Adrenal gland (tissue), 12 donors: Measurements from ENCODE around the gene CCDC142. TPM values are rescaled to one million over a fixed set of nuclear protein-coding genes. Genes with fewer than 3 reads are reported as not detected.
A peak's percentile ranks its signal among the peaks of the same experiment; 100 is the strongest.
"Not testable (repeated sequence)": the region's sequence is repeated elsewhere in the genome, so short reads cannot be mapped to it uniquely, and the experiment has no call there.

Experiments
- DNase-seq, 7 donors: peaks; one replicate each; pipeline ENCODE4 v3.0.0-alpha.2; 2019 to 2020
- H3K27ac ChIP-seq, 5 donors: fragments of 200-600 bp; sonication (generic) in 4 of 5; 1 replicate in 3 of 5; 2 replicates in 2 of 5; pipeline versions ENCODE4 v1.5.1 to v1.8.0; 2016 to 2020; ENCODE audit warnings: mild to moderate bottlenecking in 1 of 5
- H3K27me3 ChIP-seq: fragments of 200-600 bp; 2 replicates; pipeline ENCODE4 v1.8.0; 2021
- H3K36me3 ChIP-seq, 2 donors: fragments of 200-600 bp; replicated peaks in 1 of 2; 1 replicate in 1 of 2; 2 replicates in 1 of 2; pipeline versions ENCODE4 v1.5.1 to v1.8.0; 2018 to 2022
- H3K4me1 ChIP-seq, 2 donors: fragments of 200-600 bp; replicated peaks in 1 of 2; 1 replicate in 1 of 2; 2 replicates in 1 of 2; pipeline versions ENCODE4 v1.5.1 to v1.8.0; 2018 to 2021
- H3K4me3 ChIP-seq, 4 donors: fragments of 200-600 bp; sonication (generic) in 3 of 4; one replicate each; pipeline ENCODE4 v1.5.1; 2016 to 2018
- H3K9me3 ChIP-seq, 3 donors: fragments of 200-600 bp; sonication (generic) in 1 of 3; replicated peaks in 1 of 3; 1 replicate in 2 of 3; 2 replicates in 1 of 3; pipeline versions ENCODE4 v1.5.1 to v1.8.0; 2016 to 2021
- CTCF ChIP-seq, 6 experiments: fragments of 450-650 bp in 4 of 6; fragments of 200-600 bp in 2 of 6; sonication (generic) in 1 of 6; IDR thresholded peaks; 1 replicate in 5 of 6; 2 replicates in 1 of 6; pipeline versions ENCODE4 v1.5.1 to v1.8.0; 2016 to 2021; ENCODE audit warnings: antibody characterized with exemption in 6 of 6, mild to moderate bottlenecking in 2 of 6, moderate library complexity in 1 of 6
- POLR2A ChIP-seq, 2 donors: fragments of 450-650 bp; IDR thresholded peaks; one replicate each; pipeline ENCODE4 v1.6.1; 2017; ENCODE audit warnings: antibody characterized with exemption in 2 of 2, mild to moderate bottlenecking in 2 of 2, moderate library complexity in 1 of 2
- WGBS, 4 donors: extraction: QIAGEN DNeasy Blood & Tissue Kit in 2 of 4; methylation state at CpG; one replicate each; pipeline versions ENCODE4 v1.1.5 to v1.1.7; 2013 to 2017; 5-methylcytosine and 5-hydroxymethylcytosine counted together
- intact Hi-C, 2 donors: fragments of 100-400 bp; cut with DNase I; formaldehyde crosslinking; loops; one replicate each; pipeline versions ENCODE4 v1.14.1 to v1.15.0; 2022 to 2023
- polyA plus RNA-seq, 3 donors: library from polyadenylated mRNA; stranded (reverse); fragments of 200-250 nt in 2 of 3; fragments of 350-450 nt in 1 of 3; fragmentation: Illumina TruSeq in 1 of 3; extraction: RNeasy Lipid Tissue Mini Kit (QIAGEN cat#74804) in 1 of 3; gene quantifications; one replicate each; pipeline ENCODE4 v1.2.3, GENCODE V29; 2013 to 2014
- total RNA-seq, 9 donors: library from RNA; depleted of rRNA in 4 of 9; stranded (reverse); fragments of >200 nt in 4 of 9; fragments of 120-200 nt in 1 of 9; fragmentation: NEBNext Ultra II Directional in 1 of 9; extraction: Animal tissue kit (Norgen Biotek cat#: 25700) in 1 of 9; gene quantifications; one replicate each; pipeline versions ENCODE4 v1.1.0 to v1.2.4, GENCODE V29; 2013 to 2023
- donor health status: healthy with polysubstance abuse.
- donor health status: Bipolar disorder and iron deficiency.
- donor health status: DM: yes; HTN: yes; CAD: no.
- donor health status: DM: no; HTN: no; CAD: no.
- donor health status: DM: no; HTN: no; CAD: no.
- donor health status: DM: yes; HTN: yes; CAD: no.

Gene CCDC142
- total and polyA plus RNA-seq, 12 donors, result 3.2 to 46.0 (median 12.3) TPM

- Histone ChIP-seq H3K4me1 (peaks cover 5 to 15% of the 10 kb centered on the region in 2 donors), H3K27me3 (peaks cover 11% of the 10 kb centered on the region), H3K4me3 (no peak overlapping the region), H3K9me3 (no peaks in the 10 kb centered on the region), H3K36me3 (no peaks in the 10 kb centered on the region), H3K27ac (no peak overlapping the region)
- intact Hi-C loops, result no loop called here
- WGBS, 4 donors, result 35 to 46% (median 38%) methylated on average over 5 of the region's 5 CpGs
- no peak for DNase-seq
- no peak for TF ChIP-seq POLR2A (IDR thresholded peaks at IDR 0.05)
- TF ChIP-seq CTCF (IDR thresholded peaks at IDR 0.05), result no peak
These were observed 38.1 kb downstream of the CCDC142 start for GRCh38 chr2:74444498-74445318.

- intact Hi-C loops, H3K27ac ChIP-seq, H3K9me3 ChIP-seq, H3K4me3 ChIP-seq, H3K36me3 ChIP-seq, DNase-seq: not testable (repeated sequence)
- 89 to 97% (median 92%) methylated on average over 16 of the region's 16 CpGs for WGBS, 4 donors
- Histone ChIP-seq H3K27me3 (peaks cover 11% of the 10 kb centered on the region), H3K4me1 (peaks cover 13 to 28% of the 10 kb centered on the region in 2 donors)
These were observed 40.1 kb downstream of the CCDC142 start for GRCh38 chr2:74442483-74443297.

DNA sequence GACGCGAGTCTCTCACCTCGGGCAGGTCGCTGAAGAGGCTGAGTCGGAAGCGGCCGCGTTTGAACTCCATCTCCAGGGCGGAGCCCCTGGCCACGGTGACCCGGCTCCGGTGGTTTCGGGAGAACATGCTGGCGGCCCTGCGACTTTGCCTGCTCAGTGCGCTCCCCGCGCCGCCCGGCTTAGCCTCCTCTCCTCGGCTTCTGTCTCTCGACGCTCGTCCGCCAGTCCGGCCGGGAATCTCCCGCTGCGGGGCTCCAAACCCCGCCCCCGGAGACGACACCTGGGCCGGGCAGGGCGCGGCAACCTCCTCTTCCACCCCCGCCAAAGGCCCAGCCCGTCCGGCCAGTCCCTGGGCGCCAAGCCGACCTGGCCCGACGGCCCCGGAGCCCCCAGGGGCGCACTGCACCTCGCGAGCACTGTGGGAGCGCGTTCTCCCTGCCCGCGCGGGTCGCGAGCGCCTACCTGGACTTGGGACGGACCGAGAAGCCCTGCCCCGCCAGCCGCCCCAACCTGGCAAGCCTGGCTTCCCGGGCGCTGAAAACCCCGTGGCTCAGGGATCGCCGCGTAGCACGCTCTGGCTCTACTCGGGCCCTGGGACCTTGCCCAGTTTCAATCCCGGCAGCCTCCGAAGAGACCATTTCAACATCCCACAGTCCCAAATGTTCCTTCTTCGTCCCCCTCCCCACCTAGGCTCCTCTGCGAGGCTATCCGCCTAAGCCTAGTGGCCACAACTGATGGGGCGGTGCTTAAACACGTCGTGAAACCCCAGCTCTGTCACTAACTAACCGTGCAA, 40.9 kb downstream of the CCDC142 start, which contains the start of gene RTKN:
TSS of gene RTKN (minus strand) at position 248 of the 793 bp plus-strand sequence. CDS start at position 127, 121 bp downstream.
- Histone ChIP-seq H3K27ac (peak within 1 kb of the TSS in 2 of 5 donors; percentile 71 to 74), H3K4me1 (peaks cover 13 to 28% of the 10 kb centered on the region in 2 donors), H3K27me3 (peaks cover 11% of the 10 kb centered on the region), H3K36me3 (no peaks in the 10 kb centered on the region), H3K9me3 (no peaks in the 10 kb centered on the region), H3K4me3 (peak within 1 kb of the TSS in 2 of 4 donors; percentile 65 to 74)
- intact Hi-C loops, result no loop called here
- WGBS, 4 donors, result 14 to 37% (median 27%) methylated on average over 26 to 75 of the region's 75 CpGs
- no peak for TF ChIP-seq CTCF (IDR thresholded peaks at IDR 0.05)
- no peak for TF ChIP-seq POLR2A (IDR thresholded peaks at IDR 0.05)
- no peak for DNase-seq

DNA sequence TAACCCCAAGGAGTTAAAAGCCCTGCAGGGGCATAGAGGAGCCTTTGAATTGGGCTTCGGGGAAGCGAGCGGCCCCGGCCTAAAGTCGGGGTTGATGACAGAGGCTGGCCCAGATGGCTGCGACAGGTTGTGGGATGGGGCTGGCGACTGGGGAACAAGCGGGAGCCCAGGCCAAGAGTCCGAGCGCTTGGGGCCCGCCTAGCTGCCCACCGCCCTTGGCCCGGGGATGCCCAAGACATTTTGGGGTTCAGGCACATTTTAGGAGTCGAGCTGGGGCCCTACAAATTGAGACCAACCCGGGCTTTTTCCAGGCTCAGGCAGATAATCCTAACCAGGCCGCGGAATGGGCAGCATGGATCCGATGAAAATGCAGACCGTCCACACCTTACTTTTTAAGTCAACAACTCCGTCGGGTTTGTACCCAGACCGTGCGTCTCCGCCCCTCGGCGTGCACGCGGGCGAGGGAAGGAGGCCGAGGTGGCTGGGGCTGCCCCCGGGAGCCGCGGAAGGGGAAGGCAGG, 41.6 kb downstream of the CCDC142 start:
- peak overlapping the region in 1 of 5 donors; percentile 74 for H3K27ac ChIP-seq
- H3K4me1 ChIP-seq, result peaks cover 13 to 28% of the 10 kb centered on the region in 2 donors
- peaks cover 11% of the 10 kb centered on the region for H3K27me3 ChIP-seq
- H3K36me3 ChIP-seq, result no peaks in the 10 kb centered on the region
- WGBS, 4 donors, result 49 to 67% (median 54%) methylated on average over 10 to 33 of the region's 33 CpGs
- no peaks in the 10 kb centered on the region for H3K9me3 ChIP-seq
- intact Hi-C loops, result no loop called here
- DNase-seq, result no peak
- TF ChIP-seq CTCF (IDR thresholded peaks at IDR 0.05) (no peak), POLR2A (IDR thresholded peaks at IDR 0.05) (no peak)
- peak overlapping the region in 1 of 4 donors; percentile 65 for H3K4me3 ChIP-seq
